Endothelial cell of umbilical vein (primary cell): ENCODE measurements around the gene MINPP1. TPM values are rescaled to one million over a fixed set of nuclear protein-coding genes. Genes with fewer than 3 reads are reported as not detected.
"Not testable (repeated sequence)": the region's sequence is repeated elsewhere in the genome, so short reads cannot be mapped to it uniquely, and the experiment has no call there.

ENCODE experiments used
- Bru-seq: library from RNA; stranded (reverse); fragments of 400-500 nt; gene quantifications from one replicate; lab custom pipeline; 2021; lab: Mats Ljungman, UMichigan
- BruChase-seq, 2 experiments: library from RNA; stranded (reverse); fragments of 400-500 nt; gene quantifications; one replicate each; lab custom pipeline; 2021; lab: Mats Ljungman, UMichigan
- BruUV-seq: library from RNA; stranded (reverse); fragments of 400-500 nt; replicated peaks from 2 replicates; lab custom pipeline; 2021; lab: Mats Ljungman, UMichigan
- CTCF ChIA-PET: fragments of 300-600, 350-600 bp; sonication (Branson Sonifier 250); formaldehyde crosslinking; loops from one replicate; lab custom pipeline; 2021; ENCODE audit warnings: antibody characterized with exemption, inconsistent platforms; lab: Charles Lee
- POLR2A ChIA-PET: fragments of 300-600, 350-600 bp; sonication (Branson Sonifier 250); formaldehyde crosslinking; loops from one replicate; lab custom pipeline; 2021; ENCODE audit warnings: antibody characterized with exemption, inconsistent platforms; lab: Charles Lee
- DNase-seq: peaks from one replicate; pipeline ENCODE4 v3.0.0-alpha.2; 2011; ENCODE audit warnings: low read depth, low spot score
- FAIRE-seq: peaks from 2 replicates; lab custom pipeline; 2011; peaks lifted over from hg19 to GRCh38; lab: Jason Lieb, UNC
- H2AFZ ChIP-seq: 2 replicates; pipeline ENCODE4 v1.6.0; 2012; ENCODE audit warnings: low read depth, low read length, control low read depth, inconsistent platforms
- H3K27ac ChIP-seq: 2 replicates; pipeline ENCODE4 v1.5.1; 2011; ENCODE audit warnings: low read depth, mild to moderate bottlenecking, control low read depth, low read length, moderate library complexity; ENCODE audit not compliant: insufficient read depth
- H3K27me3 ChIP-seq, 2 experiments: 2 replicates each; pipeline versions ENCODE4 v1.6.0 to v1.6.1; 2011; ENCODE audit warnings: low read length in 2 of 2, mixed read lengths in 1 of 2; ENCODE audit not compliant: control insufficient read depth in 2 of 2, insufficient read depth in 2 of 2
- H3K36me3 ChIP-seq, 2 experiments: 2 replicates in 1 of 2; 3 replicates in 1 of 2; pipeline ENCODE4 v1.5.1; 2011; ENCODE audit warnings: low read length in 2 of 2, mild to moderate bottlenecking in 1 of 2, moderate library complexity in 1 of 2; ENCODE audit not compliant: control insufficient read depth in 2 of 2, insufficient read depth in 2 of 2; ENCODE audit errors: extremely low read depth in 1 of 2
- H3K4me1 ChIP-seq: 3 replicates; pipeline ENCODE4 v1.5.1; 2011; ENCODE audit warnings: mild to moderate bottlenecking, low read length; ENCODE audit not compliant: control insufficient read depth, insufficient read depth; ENCODE audit errors: extremely low read depth
- H3K4me2 ChIP-seq: 2 replicates; pipeline ENCODE4 v1.6.1; 2011; ENCODE audit warnings: low read length, control low read depth, mixed read lengths; ENCODE audit not compliant: insufficient read depth
- H3K4me3 ChIP-seq, 3 experiments: fragments of 200-600 bp in 1 of 3; sonication (generic), shearing (Covaris generic) in 1 of 3; replicated peaks in 1 of 3; 2 replicates each; pipeline ENCODE4 v1.5.1; 2011 to 2016; ENCODE audit warnings: control low read depth in 3 of 3, low read length in 3 of 3, mild to moderate bottlenecking in 2 of 3, inconsistent platforms in 1 of 3, low read depth in 1 of 3, moderate library complexity in 1 of 3; ENCODE audit not compliant: insufficient read depth in 1 of 3
- H3K79me2 ChIP-seq: 2 replicates; pipeline ENCODE4 v1.6.0; 2012; ENCODE audit warnings: low read length, inconsistent platforms; ENCODE audit not compliant: control insufficient read depth, insufficient read depth
- H3K9ac ChIP-seq: replicated peaks from 2 replicates; pipeline ENCODE3; 2011; ENCODE audit warnings: low read length, control low read depth; ENCODE audit not compliant: insufficient read depth; ENCODE audit errors: extremely low read depth
- H3K9me1 ChIP-seq: replicated peaks from 3 replicates; pipeline ENCODE4 v1.6.0; 2011; ENCODE audit warnings: mild to moderate bottlenecking, low read length; ENCODE audit not compliant: control insufficient read depth, insufficient read depth; ENCODE audit errors: extremely low read depth
- H3K9me3 ChIP-seq: replicated peaks from 2 replicates; pipeline ENCODE4 v1.5.1; 2012; ENCODE audit warnings: low read length, inconsistent platforms; ENCODE audit not compliant: control insufficient read depth, insufficient read depth
- H4K20me1 ChIP-seq: replicated peaks from 2 replicates; pipeline ENCODE3; 2011; ENCODE audit warnings: mild to moderate bottlenecking, low read length; ENCODE audit not compliant: control insufficient read depth, insufficient read depth; ENCODE audit errors: extremely low read depth
- CTCF ChIP-seq, 2 donors: IDR thresholded peaks; 1 replicate in 1 of 2; 2 replicates in 1 of 2; pipeline ENCODE4 v1.5.1; 2011; ENCODE audit warnings: low read length in 2 of 2, mild to moderate bottlenecking in 2 of 2, moderate library complexity in 2 of 2, control low read depth in 1 of 2, inconsistent platforms in 1 of 2, low read depth in 1 of 2; ENCODE audit not compliant: insufficient read depth in 1 of 2; ENCODE audit errors: extremely low read depth in 1 of 2
- EZH2 ChIP-seq: IDR thresholded peaks from 2 replicates; pipeline ENCODE4 v1.6.1; 2012; ENCODE audit warnings: borderline replicate concordance, low read depth, mild to moderate bottlenecking, moderate library complexity, low read length, inconsistent platforms; ENCODE audit not compliant: severe bottlenecking
- FOS ChIP-seq: IDR thresholded peaks from 2 replicates; pipeline ENCODE4 v1.6.1; 2011; ENCODE audit warnings: mild to moderate bottlenecking, low read length, moderate library complexity, borderline replicate concordance; ENCODE audit not compliant: insufficient read depth
- GATA2 ChIP-seq: IDR thresholded peaks from 2 replicates; pipeline ENCODE4 v1.7.0; 2011; ENCODE audit warnings: low read depth, mild to moderate bottlenecking, moderate library complexity, mixed read lengths, low read length; ENCODE audit not compliant: insufficient read length, insufficient read depth
- JUN ChIP-seq: IDR thresholded peaks from 2 replicates; pipeline ENCODE4 v1.6.1; 2011; ENCODE audit warnings: borderline replicate concordance, low read depth; ENCODE audit not compliant: insufficient read length, insufficient read depth
- MYC ChIP-seq: IDR thresholded peaks from one replicate; pipeline ENCODE4 v1.6.1; 2011; ENCODE audit warnings: mild to moderate bottlenecking, low read depth, low read length
- POLR2A ChIP-seq: IDR thresholded peaks from 2 replicates; pipeline ENCODE4 v1.6.1; 2012; ENCODE audit warnings: low read depth, mild to moderate bottlenecking, control low read depth, low read length
- POLR2AphosphoS5 ChIP-seq: IDR thresholded peaks from 2 replicates; pipeline ENCODE4 v1.6.1; 2012; ENCODE audit warnings: low read depth, mild to moderate bottlenecking, control low read depth, low read length, moderate library complexity; ENCODE audit not compliant: insufficient read depth
- dilution Hi-C: fragments of 300-500 bp; cut with MboI; formaldehyde crosslinking; loops from one replicate; pipeline ENCODE4 v1.15.0; 2019; ENCODE audit warnings: low sequenced_read_pairs; ENCODE audit not compliant: extremely low pct_ligation_motif_present
- intact Hi-C: fragments of 100-400 bp; cut with micrococcal nuclease; formaldehyde crosslinking; loops from one replicate; pipeline ENCODE4 v1.10.0; 2022
- long read RNA-seq: library from polyadenylated mRNA; stranded (forward); transcript quantifications from one replicate; pipeline ENCODE4 v2.0.0, GENCODE V29; 2021
- polyA minus RNA-seq, 3 experiments: library from RNA; depleted of rRNA, polyadenylated mRNA; stranded (reverse); fragments of >200 nt; gene quantifications; 1 replicate in 1 of 3; 2 replicates in 2 of 3; pipeline ENCODE4 v1.2.3, GENCODE V29; 2011
- polyA plus RNA-seq, 4 experiments: library from polyadenylated mRNA; depleted of rRNA in 3 of 4; stranded (reverse) in 3 of 4; unstranded in 1 of 4; fragments of >200 nt; gene quantifications; 2 replicates each; pipeline versions ENCODE4 v1.2.1 to v1.2.3, GENCODE V29; 2011 to 2012; ENCODE audit warnings: missing spikeins in 1 of 4
- total RNA-seq: library from RNA; stranded (reverse); gene quantifications from 2 replicates; pipeline ENCODE4 v1.2.3, GENCODE V29; 2021
- TF ChIP-seq, protein P1 (sequence below): IDR thresholded peaks from 2 replicates; pipeline ENCODE4 v1.6.1; 2011; ENCODE audit not compliant: insufficient read depth, insufficient read length

Gene MINPP1, protein sequence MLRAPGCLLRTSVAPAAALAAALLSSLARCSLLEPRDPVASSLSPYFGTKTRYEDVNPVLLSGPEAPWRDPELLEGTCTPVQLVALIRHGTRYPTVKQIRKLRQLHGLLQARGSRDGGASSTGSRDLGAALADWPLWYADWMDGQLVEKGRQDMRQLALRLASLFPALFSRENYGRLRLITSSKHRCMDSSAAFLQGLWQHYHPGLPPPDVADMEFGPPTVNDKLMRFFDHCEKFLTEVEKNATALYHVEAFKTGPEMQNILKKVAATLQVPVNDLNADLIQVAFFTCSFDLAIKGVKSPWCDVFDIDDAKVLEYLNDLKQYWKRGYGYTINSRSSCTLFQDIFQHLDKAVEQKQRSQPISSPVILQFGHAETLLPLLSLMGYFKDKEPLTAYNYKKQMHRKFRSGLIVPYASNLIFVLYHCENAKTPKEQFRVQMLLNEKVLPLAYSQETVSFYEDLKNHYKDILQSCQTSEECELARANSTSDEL
- 21.9 and 23.8 TPM in 2 replicates for total RNA-seq
- polyA plus RNA-seq: 11.7 and 16.0 TPM in 2 replicates
- polyA plus RNA-seq (2011; cell fraction: cytosol; rRNA removed): 8.3 and 9.5 TPM in 2 replicates
- polyA plus RNA-seq (2011; cell fraction: nucleus; rRNA removed): 5.6 and 7.4 TPM in 2 replicates
- 23.9 and 29.0 TPM in 2 replicates for polyA plus RNA-seq (2012)
- 9.1 and 9.8 TPM in 2 replicates for polyA minus RNA-seq
- 11.1 TPM for polyA minus RNA-seq (2011; cell fraction: cytosol; rRNA and poly(A)+ RNA removed)
- polyA minus RNA-seq (2011; cell fraction: nucleus; rRNA and poly(A)+ RNA removed): 3.8 and 5.5 TPM in 2 replicates
- Bru-seq, nascent RNA: percentile 68 among the genes with signal in this experiment
- percentile 65 among the genes with signal in this experiment for BruChase-seq, experiment 1, labeled RNA remaining after a 6-hour chase
- BruChase-seq, experiment 2, labeled RNA remaining after a 2-hour chase: percentile 60 among the genes with signal in this experiment
- long read RNA-seq, transcript MINPP1-202 (5 exons, 2,415 nt): major isoform, 90 of 95 reads
- long read RNA-seq, partial matches to known transcripts: 1 of 95 reads
- long read RNA-seq, other reads (novel, unspliced or antisense): 4 of 95 reads

GRCh38 chr10:87504640-87505365, at the start of gene MINPP1:
Gene MINPP1 (plus strand): TSS chr10:87504893. CDS start chr10:87504916, 23 bp downstream.
- peak within 1 kb of the TSS; percentile 91 for H3K4me2 ChIP-seq
- H3K9me1 ChIP-seq: no peaks in the 10 kb centered on the region
- peak within 1 kb of the TSS; percentile 93 for H2AFZ ChIP-seq
- H3K9ac ChIP-seq: peak within 1 kb of the TSS; percentile 36
- intact Hi-C loops: loop anchor here (10.0 kb wide), 1 partner anchor 290 kb away; no protein-coding TSS in a partner anchor
- peaks cover 17% of the 10 kb centered on the region for H3K79me2 ChIP-seq
- DNase-seq (peak; percentile 69), FAIRE-seq (peak; percentile 67)
- POLR2A ChIA-PET: no interaction called here
- H3K27ac ChIP-seq: peak within 1 kb of the TSS; percentile 26
- H3K4me3 ChIP-seq: peak within 1 kb of the TSS; percentile 56 to 87 (median 74)
- H3K27me3 ChIP-seq: no peaks in the 10 kb centered on the region
- peaks cover 17% of the 10 kb centered on the region for H3K4me1 ChIP-seq
- H4K20me1 ChIP-seq: no peaks in the 10 kb centered on the region
- dilution Hi-C loops: no loop called here
- peaks cover 0 to 5% of the 10 kb centered on the region in 2 experiments for H3K36me3 ChIP-seq
- H3K9me3 ChIP-seq: no peaks in the 10 kb centered on the region
- CTCF ChIA-PET: interaction anchor here (0.5 to 1.5 kb wide), 3 partner anchors 14 to 300 kb away, joined by 3 to 5 read pairs (median 4); no protein-coding TSS in a partner anchor
- TF ChIP-seq POLR2A (peak; percentile 82), POLR2AphosphoS5 (peak; percentile 89), GATA2 (no peak), EZH2 (no peak), CTCF (IDR thresholded peaks at IDR 0.05; ENCODE audit: extremely low read depth in 1 of 2, insufficient read depth in 1 of 2, low read depth in 1 of 2, low read length in 2 of 2) (no peak), FOS (no peak), JUN (no peak), MYC (no peak)
- TF ChIP-seq, protein P1, sequence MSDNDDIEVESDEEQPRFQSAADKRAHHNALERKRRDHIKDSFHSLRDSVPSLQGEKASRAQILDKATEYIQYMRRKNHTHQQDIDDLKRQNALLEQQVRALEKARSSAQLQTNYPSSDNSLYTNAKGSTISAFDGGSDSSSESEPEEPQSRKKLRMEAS: no peak
- TSS peak; percentile 22 for BruUV-seq

GRCh38 chr10:87456586-87457220, 48.0 kb upstream of the MINPP1 start:
- dilution Hi-C loops, H3K27me3 ChIP-seq, H3K9me3 ChIP-seq, H3K27ac ChIP-seq, CTCF ChIA-PET, H3K36me3 ChIP-seq, DNase-seq, H3K4me1 ChIP-seq, BruUV-seq, intact Hi-C loops, H4K20me1 ChIP-seq, H3K79me2 ChIP-seq, H3K4me2 ChIP-seq, H3K9me1 ChIP-seq, FAIRE-seq, H3K4me3 ChIP-seq, H2AFZ ChIP-seq, H3K9ac ChIP-seq, POLR2A ChIA-PET: not testable (repeated sequence)
